HG03097 (cell line): ENCODE results near the gene PHF20.
"Not testable (repeated sequence)": the region's sequence is repeated elsewhere in the genome, so short reads cannot be mapped to it uniquely, and the experiment has no call there.

Source experiments
- ATAC-seq: cut with Tn5 transposase; IDR thresholded peaks from one replicate; pipeline ENCODE4 v1.9.1; 2021; ENCODE audit not compliant: unreplicated experiment, low FRiP score

Gene PHF20

DNA sequence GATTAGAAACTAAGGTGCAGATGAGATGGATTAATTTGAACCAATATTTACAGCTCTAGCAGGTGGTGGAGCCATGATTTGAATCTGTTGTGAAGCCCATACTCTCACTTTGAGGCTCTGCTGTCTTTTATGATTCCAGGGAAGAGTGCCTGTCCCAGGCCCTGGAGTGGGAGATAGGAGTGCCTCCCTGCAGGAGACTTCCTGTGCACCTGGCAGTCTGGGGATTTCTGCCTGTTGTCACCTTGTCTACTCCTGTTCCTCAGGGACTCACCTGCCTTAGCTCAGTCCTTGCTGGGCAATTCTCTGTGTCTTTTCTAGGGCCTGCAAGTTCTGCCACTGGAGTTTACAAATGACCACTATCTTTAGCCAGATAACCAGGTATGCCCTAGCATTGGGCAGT, 136.2 kb downstream of the PHF20 start:
- ATAC-seq, result no peak

GRCh38 chr20:35909176-35909575, 137.4 kb downstream of the PHF20 start:
- ATAC-seq, result no peak

DNA sequence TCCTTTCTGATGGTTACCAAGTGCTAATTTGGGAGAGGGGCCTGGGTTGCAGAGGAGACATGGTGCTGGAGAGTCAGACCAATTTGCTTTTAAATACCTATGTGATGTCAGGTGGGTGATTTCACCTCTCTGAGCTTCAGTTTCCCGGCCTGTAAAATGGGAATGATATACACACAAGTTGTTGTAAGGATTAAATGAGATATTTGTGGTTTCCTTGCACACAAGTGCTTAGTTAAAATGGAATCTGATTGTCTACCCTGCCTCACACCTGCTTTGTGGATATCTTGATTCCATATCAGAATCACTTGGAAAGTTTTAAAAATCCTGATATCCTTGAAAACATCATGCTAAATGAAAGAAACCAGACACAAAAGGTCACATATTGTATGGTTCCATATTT, 138.0 kb downstream of the PHF20 start:
- ATAC-seq, result no peak

- no peak for ATAC-seq
Observed at GRCh38 chr20:35910254-35910653, 138.4 kb downstream of the PHF20 start.

DNA sequence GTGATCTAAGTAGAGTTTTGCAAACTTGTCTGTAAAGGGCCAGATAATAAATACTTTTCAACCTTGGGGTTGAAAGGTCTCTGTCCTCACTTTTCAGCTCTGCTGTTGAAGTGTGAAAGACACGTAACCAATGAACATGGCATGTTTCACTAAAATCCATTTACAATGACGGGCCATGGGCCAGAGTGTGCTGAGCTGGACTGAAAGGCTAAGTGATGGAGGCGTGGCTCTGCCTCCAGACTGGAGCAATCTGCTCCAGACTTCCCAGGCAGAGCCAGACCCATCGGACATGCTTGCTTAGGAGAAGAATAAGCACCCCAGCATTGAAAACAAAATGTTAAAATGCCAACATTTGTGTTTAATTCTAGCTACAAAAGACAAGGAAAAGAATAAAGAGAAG, 141.1 kb downstream of the PHF20 start:
- no peak for ATAC-seq

DNA sequence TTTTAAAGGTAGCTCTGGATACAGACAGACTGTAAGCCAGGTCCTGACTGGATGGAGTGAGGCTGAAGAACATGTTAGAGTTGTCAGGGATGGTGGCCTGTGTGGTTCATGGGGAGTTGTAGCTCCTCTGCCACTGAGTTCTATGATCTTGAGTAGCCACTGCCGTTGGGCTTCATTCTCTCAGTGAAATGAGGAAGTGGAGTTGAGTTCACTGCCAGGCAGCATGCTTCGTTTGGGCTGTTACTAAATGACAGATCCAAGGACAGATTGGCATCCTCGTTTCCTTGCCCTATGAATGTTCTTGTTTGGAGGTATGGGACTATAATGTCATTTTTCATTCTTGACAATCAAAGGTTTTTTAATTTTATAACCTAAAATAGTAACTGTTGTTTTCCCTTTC, 145.3 kb downstream of the PHF20 start:
- ATAC-seq, result no peak

DNA sequence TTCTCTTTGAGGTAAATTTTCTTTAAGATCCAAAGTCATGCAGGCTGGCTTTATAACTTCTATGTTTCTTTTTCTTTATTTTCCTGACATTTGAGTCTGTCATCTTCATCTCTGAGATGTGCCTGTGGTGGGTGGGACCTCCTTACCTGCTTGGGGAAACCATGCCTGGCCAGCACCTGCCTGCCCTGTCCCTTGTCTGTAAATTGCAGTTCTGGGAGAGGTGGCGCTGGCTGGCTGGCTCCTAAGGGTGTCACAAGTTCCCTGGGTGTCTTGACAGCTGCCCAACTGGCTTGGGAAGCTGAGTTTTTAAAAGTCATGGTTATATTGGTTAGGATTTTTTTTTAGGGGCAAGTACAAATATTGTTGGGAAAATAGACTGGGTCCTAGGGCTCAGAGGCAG, 146.2 kb downstream of the PHF20 start:
- ATAC-seq, result no peak

DNA sequence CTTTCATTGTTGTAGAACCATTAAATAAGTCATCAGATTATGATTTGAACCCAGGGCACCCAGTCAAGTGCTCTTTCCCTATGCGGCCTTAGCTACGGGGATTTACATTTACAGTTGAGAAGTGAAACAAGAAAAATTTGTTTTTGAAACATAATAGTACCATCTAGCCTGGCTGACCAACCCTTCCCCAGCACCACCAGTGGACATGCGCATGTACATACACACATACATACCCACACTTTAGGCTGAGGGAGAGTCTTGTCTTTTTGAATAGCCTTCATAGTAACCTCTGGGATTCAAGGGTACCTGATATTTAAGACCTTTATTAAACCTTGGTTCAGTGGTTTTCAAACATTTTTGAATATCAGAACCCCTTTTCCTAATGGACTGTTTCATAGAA, 148.7 kb downstream of the PHF20 start:
- no peak for ATAC-seq

DNA sequence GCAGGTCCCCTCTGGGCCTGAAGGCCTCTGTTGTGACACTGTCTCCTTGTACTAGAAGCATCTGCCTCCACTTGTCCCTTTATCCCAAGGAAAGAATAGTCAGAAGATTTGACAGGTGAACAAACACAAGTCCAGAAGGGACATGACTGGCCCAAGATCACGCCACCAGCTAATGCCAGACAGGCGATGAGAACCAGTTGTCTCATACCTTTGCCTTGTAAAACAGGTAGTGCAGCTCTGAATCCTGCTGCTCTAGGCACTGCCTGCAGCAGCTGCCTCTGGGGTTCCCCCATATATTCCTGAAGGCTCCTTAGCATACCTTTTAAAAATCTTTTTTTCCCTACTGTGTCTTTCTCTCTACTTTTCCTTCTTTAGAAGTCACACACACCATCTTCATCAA, 157.5 kb downstream of the PHF20 start:
- no peak for ATAC-seq

- ATAC-seq, result no peak
Observed at GRCh38 chr20:35934050-35934449, 162.2 kb downstream of the PHF20 start.

- no peak for ATAC-seq
Observed at GRCh38 chr20:35939264-35939663, 167.4 kb downstream of the PHF20 start.

DNA sequence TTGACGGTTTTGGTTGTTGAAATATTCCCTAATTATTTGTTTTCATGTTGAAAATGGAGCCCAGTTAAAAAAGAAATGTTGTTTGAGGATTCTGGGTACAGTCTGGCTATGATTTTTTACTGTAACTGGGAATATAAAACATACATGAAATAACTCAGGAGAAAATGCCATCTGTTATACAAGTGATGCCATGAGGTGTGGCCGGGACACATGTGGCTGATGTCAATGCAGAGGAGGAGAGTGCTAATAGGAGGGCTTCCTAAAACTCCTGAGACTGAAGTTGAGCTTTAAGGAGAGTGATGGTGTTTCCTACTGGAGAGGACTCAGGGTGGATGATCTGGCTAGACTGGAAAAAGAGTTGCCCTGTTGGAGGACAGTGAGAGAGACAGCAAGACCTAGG, 169.8 kb downstream of the PHF20 start:
- ATAC-seq, result no peak

DNA sequence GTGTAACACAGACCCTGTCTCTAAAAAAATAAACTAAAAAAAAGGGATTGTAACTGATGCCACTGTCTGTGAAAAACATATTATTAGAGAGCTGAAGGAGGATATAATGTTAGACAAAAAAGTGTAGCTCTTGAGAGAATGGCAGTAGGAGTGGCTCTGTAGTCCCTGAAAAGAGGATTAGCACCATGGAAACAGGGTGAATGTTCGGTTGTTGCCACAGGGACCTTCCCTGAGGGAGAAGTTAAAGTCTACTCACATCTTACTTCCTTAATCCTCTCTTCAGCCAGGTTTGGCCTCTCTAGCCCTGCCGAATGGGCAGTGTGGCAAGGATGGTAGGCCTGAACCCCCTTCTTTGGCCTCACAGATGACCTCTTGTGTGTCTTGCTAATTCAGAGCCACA, 170.4 kb downstream of the PHF20 start:
- ATAC-seq, result no peak

GRCh38 chr20:35947489-35947888, 175.7 kb downstream of the PHF20 start:
- no peak for ATAC-seq

- no peak for ATAC-seq
Observed at GRCh38 chr20:35947907-35948306, 176.1 kb downstream of the PHF20 start.

DNA sequence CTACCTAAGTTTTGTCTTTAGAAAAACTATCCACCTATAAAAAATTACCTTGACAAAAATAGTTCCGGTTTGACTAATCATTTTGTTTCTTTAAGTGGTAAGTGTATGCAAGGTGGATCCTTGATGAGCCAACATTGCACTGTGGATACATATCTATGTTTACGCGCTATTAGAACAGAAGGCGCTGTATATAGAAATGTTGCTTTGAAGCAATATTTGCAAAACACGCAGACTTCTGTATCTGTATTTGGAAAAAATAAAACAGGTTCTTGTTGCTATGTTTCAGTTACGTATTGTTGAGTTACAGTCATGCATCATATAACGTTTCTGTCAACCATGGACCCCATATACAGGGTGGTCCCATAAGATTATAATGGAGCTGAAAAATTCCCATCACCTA, 178.3 kb downstream of the PHF20 start:
- no peak for ATAC-seq

- not testable (repeated sequence) for ATAC-seq
Observed at GRCh38 chr20:35952080-35952479, 180.3 kb downstream of the PHF20 start.

DNA sequence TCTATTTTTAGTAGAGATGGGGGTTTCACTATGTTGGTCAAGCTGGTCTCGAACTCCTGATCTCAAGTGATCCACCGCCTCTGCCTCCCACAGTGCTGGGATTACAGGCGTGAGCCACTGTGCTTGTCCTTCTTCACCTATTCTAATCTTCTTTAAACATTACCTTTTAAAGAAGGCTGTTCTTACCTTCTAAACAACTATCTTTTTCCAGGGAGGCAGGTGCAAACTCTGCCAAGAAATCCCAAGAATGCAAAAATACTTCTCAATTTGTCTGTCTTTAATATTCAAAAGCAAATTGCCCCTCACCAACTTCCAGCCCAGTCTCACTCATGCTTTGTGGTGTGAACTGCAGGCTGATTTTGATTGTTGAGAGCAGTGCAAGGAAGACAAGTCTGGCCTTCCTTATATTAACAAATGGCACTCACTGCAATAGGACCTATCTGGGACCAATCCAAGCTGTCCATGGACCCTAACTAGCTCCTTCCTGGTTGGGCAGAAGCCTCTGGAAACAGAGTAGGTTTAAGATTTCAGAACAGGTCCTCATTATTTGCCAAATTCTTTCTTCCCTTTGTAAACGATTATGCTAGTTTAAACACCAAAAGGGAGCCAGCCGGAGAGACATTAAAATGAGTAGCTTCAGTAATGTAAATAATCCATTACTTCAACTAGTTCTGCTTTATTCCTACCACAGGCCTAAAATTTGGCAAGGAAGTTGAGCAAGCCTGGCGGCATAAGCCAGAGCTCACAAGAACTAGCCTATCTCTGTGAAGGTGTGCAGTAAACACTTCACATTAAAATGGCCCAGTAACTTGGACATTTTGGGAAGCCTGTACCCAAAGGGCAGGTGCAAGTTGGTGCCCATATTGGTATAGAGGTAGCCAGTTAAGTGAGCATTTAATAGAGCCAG, 180.9 kb downstream of the PHF20 start:
- ATAC-seq, result no peak

GRCh38 chr20:35953387-35954199, 181.8 kb downstream of the PHF20 start:
- peak; percentile 19 for ATAC-seq

GRCh38 chr20:35954200-35954906, 182.5 kb downstream of the PHF20 start, which contains the start of gene SCAND1:
Gene SCAND1 (minus strand): TSS chr20:35954502. CDS start chr20:35954284, 218 bp downstream.
- peak; percentile 87 for ATAC-seq

DNA sequence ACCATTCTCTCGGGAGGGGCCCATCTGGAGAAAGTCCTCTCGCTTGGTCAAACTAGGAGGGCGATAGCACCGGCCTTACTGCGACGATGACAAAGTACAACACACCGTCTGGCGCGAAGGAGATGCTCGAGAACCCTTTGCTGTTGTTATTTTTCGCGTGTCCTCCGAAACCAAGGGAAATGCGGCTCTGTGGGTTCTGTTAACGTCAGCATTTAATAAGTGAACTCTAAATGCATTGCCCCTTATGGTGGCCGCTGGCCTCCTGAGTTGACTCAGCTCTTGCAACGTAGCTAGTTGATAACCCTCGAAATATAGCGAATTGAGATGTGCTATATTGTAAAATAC, 183.1 kb downstream of the PHF20 start:
- ATAC-seq, result no peak
